ENCODE data around the gene ZNF593.

DNA sequence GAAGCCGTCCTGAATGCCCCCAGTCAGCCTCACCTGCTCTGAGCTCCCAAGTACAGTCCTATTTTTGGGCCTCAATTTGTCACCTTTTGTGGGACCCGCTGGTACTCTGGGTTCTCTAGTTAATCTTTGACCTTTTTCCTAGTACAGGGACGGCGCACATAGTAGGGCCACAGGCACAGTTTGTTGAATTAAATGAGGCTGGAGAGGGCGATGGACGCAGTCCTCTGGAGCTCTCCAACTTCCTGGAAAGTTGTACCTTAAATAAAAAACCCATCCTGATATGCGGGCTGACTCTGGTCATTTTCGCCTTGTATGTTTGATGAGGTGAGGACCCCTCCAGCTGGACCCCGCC is 6.0 kb upstream of the ZNF593 start:
- TF ChIP-seq, protein P1, sequence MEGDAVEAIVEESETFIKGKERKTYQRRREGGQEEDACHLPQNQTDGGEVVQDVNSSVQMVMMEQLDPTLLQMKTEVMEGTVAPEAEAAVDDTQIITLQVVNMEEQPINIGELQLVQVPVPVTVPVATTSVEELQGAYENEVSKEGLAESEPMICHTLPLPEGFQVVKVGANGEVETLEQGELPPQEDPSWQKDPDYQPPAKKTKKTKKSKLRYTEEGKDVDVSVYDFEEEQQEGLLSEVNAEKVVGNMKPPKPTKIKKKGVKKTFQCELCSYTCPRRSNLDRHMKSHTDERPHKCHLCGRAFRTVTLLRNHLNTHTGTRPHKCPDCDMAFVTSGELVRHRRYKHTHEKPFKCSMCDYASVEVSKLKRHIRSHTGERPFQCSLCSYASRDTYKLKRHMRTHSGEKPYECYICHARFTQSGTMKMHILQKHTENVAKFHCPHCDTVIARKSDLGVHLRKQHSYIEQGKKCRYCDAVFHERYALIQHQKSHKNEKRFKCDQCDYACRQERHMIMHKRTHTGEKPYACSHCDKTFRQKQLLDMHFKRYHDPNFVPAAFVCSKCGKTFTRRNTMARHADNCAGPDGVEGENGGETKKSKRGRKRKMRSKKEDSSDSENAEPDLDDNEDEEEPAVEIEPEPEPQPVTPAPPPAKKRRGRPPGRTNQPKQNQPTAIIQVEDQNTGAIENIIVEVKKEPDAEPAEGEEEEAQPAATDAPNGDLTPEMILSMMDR (IDR thresholded peaks at IDR 0.05), result no peak
- TF ChIP-seq POLR2AphosphoS5 (IDR thresholded peaks at IDR 0.05) (no peak), POLR2A (IDR thresholded peaks at IDR 0.05; ENCODE audit: low read depth) (no peak)
